Natural killer cell (primary cell): Measurements from ENCODE around the gene DERA. TPM values are rescaled to one million over a fixed set of nuclear protein-coding genes. Genes with fewer than 3 reads are reported as not detected.
A peak's percentile ranks its signal among the peaks of the same experiment; 100 is the strongest.
"Not testable (repeated sequence)": the region's sequence is repeated elsewhere in the genome, so short reads cannot be mapped to it uniquely, and the experiment has no call there.

ENCODE experiments used
- ATAC-seq, 3 donors: fragments of 150-1000 bp in 2 of 3; fragments of 200-7000 bp in 1 of 3; cut with Tn5 transposase; 1 replicate in 1 of 3; 2 replicates in 2 of 3; pipeline ENCODE4 v1.10.0; 2021; ENCODE audit warnings: mild to moderate bottlenecking in 2 of 3, moderate library complexity in 2 of 3
- DNase-seq, 2 donors: peaks; one replicate each; pipeline versions ENCODE4 v3.0.0 to v3.0.0-alpha.2; 2013 to 2021; ENCODE audit warnings: mixed read lengths in 1 of 2
- H3K27ac ChIP-seq: one replicate; pipeline ENCODE4 v1.5.1; 2013; ENCODE audit warnings: mild to moderate bottlenecking, low read length
- H3K27me3 ChIP-seq: one replicate; pipeline ENCODE4 v1.6.1; 2013; ENCODE audit warnings: low read length; ENCODE audit not compliant: control insufficient read depth, insufficient read depth
- H3K36me3 ChIP-seq: one replicate; pipeline ENCODE4 v1.6.1; 2013; ENCODE audit warnings: low read length; ENCODE audit not compliant: control insufficient read depth, insufficient read depth
- H3K4me1 ChIP-seq: one replicate; pipeline ENCODE4 v1.6.1; 2013; ENCODE audit warnings: low read length; ENCODE audit not compliant: control insufficient read depth, insufficient read depth
- H3K4me3 ChIP-seq: one replicate; pipeline ENCODE4 v1.5.1; 2013; ENCODE audit warnings: low read length
- H3K9me3 ChIP-seq: one replicate; pipeline ENCODE4 v1.6.1; 2013; ENCODE audit warnings: low read length; ENCODE audit not compliant: control insufficient read depth, insufficient read depth
- H3K27ac Mint-ChIP-seq, 2 donors: one replicate each; pipeline ENCODE4 v1.8.0; 2022; ENCODE audit warnings: mild to moderate bottlenecking in 2 of 2, mixed read lengths in 2 of 2, moderate library complexity in 1 of 2
- H3K27me3 Mint-ChIP-seq, 2 donors: one replicate each; pipeline ENCODE4 v1.8.0; 2022; ENCODE audit warnings: low read depth in 2 of 2, mixed read lengths in 2 of 2
- H3K36me3 Mint-ChIP-seq: one replicate; pipeline ENCODE4 v1.8.0; 2022; ENCODE audit warnings: mixed read lengths
- H3K4me1 Mint-ChIP-seq, 2 donors: one replicate each; pipeline ENCODE4 v1.8.0; 2022; ENCODE audit warnings: mixed read lengths in 2 of 2
- H3K4me3 Mint-ChIP-seq: one replicate; pipeline ENCODE4 v1.8.0; 2022; ENCODE audit warnings: mild to moderate bottlenecking, moderate library complexity, mixed read lengths
- H3K9me3 Mint-ChIP-seq, 2 donors: one replicate each; pipeline ENCODE4 v1.8.0; 2022; ENCODE audit warnings: mixed read lengths in 2 of 2
- WGBS: methylation state at CpG from one replicate; pipeline ENCODE4 v1.1.7; 2013; ENCODE audit warnings: missing lambda C conversion rate; ENCODE audit not compliant: insufficient coverage; 5-methylcytosine and 5-hydroxymethylcytosine counted together
- intact Hi-C: fragments of 100-400 bp; cut with micrococcal nuclease; formaldehyde crosslinking; loops from one replicate; pipeline ENCODE4 v1.14.2; 2022
- total RNA-seq, 4 donors: library from RNA; stranded (reverse); fragments of 120-200 nt in 1 of 4; gene quantifications; one replicate each; pipeline versions ENCODE4 v1.2.3 to v1.2.4, GENCODE V29; 2013 to 2022
- TF ChIP-seq, protein P1 (sequence below): fragments of 200-600 bp; IDR thresholded peaks from one replicate; pipeline ENCODE4 v1.8.0; 2022; ENCODE audit warnings: antibody characterized with exemption

Gene DERA
- total RNA-seq, 3 donors from 2014 or later (not counting 1 experiment from before 2014, with no cell fraction given) = 15.6 to 22.1 (median 20.4) TPM

DNA sequence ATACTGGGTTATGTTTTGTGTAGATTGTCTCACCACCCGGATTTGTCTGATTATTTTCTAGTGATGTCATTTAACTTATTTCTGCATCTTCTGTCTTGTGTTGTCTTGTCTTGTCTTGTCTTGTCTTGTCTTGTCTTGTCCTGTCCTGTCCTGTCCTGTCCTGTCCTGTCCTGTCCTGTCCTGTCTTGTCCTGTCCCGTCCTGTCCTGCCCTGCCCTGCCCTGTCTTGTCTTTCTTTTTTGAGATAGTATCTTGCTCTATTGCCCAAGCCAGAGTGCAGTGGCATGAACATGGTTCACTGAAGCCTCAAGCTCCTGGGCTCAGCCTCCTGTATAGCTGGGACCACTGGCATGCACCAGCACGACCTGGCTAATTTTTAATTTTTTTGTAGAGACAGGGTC, 25.6 kb downstream of the DERA start:
- no peak overlapping the region for H3K4me3 Mint-ChIP-seq
- intact Hi-C loops = no loop called here
- peaks cover 8% of the 10 kb centered on the region for H3K36me3 Mint-ChIP-seq
- H3K9me3 Mint-ChIP-seq = peaks cover 4% of the 10 kb centered on the region in 2 donors
- peaks cover 7% of the 10 kb centered on the region for H3K9me3 ChIP-seq
- H3K36me3 ChIP-seq = no peaks in the 10 kb centered on the region
- H3K27me3 ChIP-seq = no peaks in the 10 kb centered on the region
- 92% methylated on average over 2 of the region's 3 CpGs for WGBS
- DNase-seq (no peak), ATAC-seq (no peak)
- H3K4me1 ChIP-seq = no peaks in the 10 kb centered on the region
- no peak overlapping the region for H3K27ac ChIP-seq
- TF ChIP-seq, protein P1, sequence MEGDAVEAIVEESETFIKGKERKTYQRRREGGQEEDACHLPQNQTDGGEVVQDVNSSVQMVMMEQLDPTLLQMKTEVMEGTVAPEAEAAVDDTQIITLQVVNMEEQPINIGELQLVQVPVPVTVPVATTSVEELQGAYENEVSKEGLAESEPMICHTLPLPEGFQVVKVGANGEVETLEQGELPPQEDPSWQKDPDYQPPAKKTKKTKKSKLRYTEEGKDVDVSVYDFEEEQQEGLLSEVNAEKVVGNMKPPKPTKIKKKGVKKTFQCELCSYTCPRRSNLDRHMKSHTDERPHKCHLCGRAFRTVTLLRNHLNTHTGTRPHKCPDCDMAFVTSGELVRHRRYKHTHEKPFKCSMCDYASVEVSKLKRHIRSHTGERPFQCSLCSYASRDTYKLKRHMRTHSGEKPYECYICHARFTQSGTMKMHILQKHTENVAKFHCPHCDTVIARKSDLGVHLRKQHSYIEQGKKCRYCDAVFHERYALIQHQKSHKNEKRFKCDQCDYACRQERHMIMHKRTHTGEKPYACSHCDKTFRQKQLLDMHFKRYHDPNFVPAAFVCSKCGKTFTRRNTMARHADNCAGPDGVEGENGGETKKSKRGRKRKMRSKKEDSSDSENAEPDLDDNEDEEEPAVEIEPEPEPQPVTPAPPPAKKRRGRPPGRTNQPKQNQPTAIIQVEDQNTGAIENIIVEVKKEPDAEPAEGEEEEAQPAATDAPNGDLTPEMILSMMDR = no peak
- no peak overlapping the region for H3K4me3 ChIP-seq
- peaks cover 29 to 32% of the 10 kb centered on the region in 2 donors for H3K4me1 Mint-ChIP-seq
- no peak overlapping the region for H3K27ac Mint-ChIP-seq
- H3K27me3 Mint-ChIP-seq = no peaks in the 10 kb centered on the region

DNA sequence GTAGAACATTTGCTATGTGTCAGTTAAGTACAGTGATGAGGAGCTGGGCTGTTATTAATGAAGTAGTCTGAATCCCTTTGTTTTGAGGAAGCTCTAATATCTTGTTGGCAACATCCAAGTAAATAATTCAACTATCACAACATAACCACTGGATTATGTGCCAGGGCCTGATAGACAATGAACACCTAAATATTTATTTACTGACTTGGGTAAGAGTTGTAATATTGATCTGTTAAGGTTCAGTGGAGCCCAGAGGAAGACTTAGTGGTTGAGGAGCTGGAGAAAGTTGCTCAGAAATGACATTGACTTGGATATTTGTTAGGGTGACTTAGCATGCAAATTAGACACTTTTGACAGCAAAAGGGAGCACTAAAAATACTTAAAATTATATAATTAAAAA, 26.8 kb downstream of the DERA start:
- Mint-ChIP-seq H3K4me1 (peaks cover 39 to 40% of the 10 kb centered on the region in 2 donors), H3K27ac (peak overlapping the region in 1 of 2 donors; percentile 9), H3K27me3 (no peaks in the 10 kb centered on the region), H3K4me3 (no peak overlapping the region), H3K36me3 (peaks cover 8% of the 10 kb centered on the region), H3K9me3 (peaks cover 4% of the 10 kb centered on the region in 2 donors)
- intact Hi-C loops = no loop called here
- no peaks in the 10 kb centered on the region for H3K4me1 ChIP-seq
- peaks cover 7% of the 10 kb centered on the region for H3K9me3 ChIP-seq
- no peaks in the 10 kb centered on the region for H3K27me3 ChIP-seq
- H3K36me3 ChIP-seq = no peaks in the 10 kb centered on the region
- H3K4me3 ChIP-seq = no peak overlapping the region
- TF ChIP-seq, protein P1 = no peak
- no peak overlapping the region for H3K27ac ChIP-seq
- DNase-seq (no peak), ATAC-seq (no peak)

DNA sequence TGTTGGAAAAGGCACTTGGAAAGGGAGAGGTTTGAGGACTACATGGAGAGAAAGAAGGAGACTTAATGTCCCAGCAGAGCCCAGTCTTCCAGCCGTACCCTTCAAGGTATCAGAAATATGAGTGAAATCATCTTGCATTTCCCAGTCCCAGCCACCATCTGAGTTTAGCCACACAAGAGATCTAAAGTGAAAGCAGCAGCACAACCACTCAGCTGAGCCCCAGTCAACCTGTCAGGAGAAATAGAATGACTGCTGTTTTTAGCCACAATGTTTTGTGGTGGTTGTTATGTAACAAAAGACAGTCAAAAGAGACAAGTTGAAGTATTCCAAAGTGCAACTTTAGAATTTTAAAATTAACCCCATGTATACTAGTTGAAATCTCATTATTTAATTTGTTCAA, 28.0 kb downstream of the DERA start:
- H3K36me3 Mint-ChIP-seq = peaks cover 8% of the 10 kb centered on the region
- peak in 2 of 3 donors; percentile 54 to 60 for ATAC-seq
- H3K9me3 Mint-ChIP-seq = peaks cover 4% of the 10 kb centered on the region in 2 donors
- no peak for DNase-seq
- Histone ChIP-seq H3K36me3 (no peaks in the 10 kb centered on the region), H3K9me3 (peaks cover 7% of the 10 kb centered on the region), H3K4me3 (no peak overlapping the region), H3K4me1 (no peaks in the 10 kb centered on the region), H3K27ac (no peak overlapping the region), H3K27me3 (no peaks in the 10 kb centered on the region)
- H3K27me3 Mint-ChIP-seq = no peaks in the 10 kb centered on the region
- 100% methylated on average over 1 of the region's 1 CpG for WGBS
- H3K4me3 Mint-ChIP-seq = no peak overlapping the region
- intact Hi-C loops = no loop called here
- TF ChIP-seq, protein P1 = no peak
- H3K27ac Mint-ChIP-seq = peak overlapping the region; percentile 18 to 82
- H3K4me1 Mint-ChIP-seq = peaks cover 40% of the 10 kb centered on the region in 2 donors

DNA sequence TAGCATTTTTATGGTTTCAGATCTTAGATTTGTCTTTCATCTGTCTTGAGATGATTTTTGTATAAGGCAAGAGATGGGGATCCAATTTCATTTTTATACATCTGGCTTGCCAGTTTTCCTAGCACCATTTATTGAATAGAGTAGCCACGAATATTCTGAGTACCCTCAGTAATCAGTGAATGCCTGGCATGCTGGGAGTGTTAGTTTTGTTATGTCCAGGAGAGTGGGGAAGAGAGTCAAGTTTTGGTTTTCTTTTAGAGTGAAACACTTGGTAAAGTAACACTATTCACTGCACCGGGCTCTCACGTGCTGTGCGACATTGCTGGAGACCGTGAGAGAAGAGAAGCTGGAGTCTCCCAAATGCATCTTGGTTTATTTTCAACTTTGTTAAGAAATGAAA, 31.3 kb downstream of the DERA start:
- H3K4me3 Mint-ChIP-seq = no peak overlapping the region
- Histone ChIP-seq H3K27me3 (no peaks in the 10 kb centered on the region), H3K9me3 (peaks cover 5% of the 10 kb centered on the region), H3K4me3 (no peak overlapping the region), H3K36me3 (no peaks in the 10 kb centered on the region), H3K27ac (no peak overlapping the region), H3K4me1 (no peaks in the 10 kb centered on the region)
- 96% methylated on average over 5 of the region's 5 CpGs for WGBS
- H3K9me3 Mint-ChIP-seq = peaks cover 4% of the 10 kb centered on the region in 2 donors
- no peak overlapping the region for H3K27ac Mint-ChIP-seq
- TF ChIP-seq, protein P1 = no peak
- intact Hi-C loops = no loop called here
- ATAC-seq (no peak), DNase-seq (no peak)
- H3K27me3 Mint-ChIP-seq = no peaks in the 10 kb centered on the region
- H3K4me1 Mint-ChIP-seq = peaks cover 45 to 54% of the 10 kb centered on the region in 2 donors
- peaks cover 8% of the 10 kb centered on the region for H3K36me3 Mint-ChIP-seq

DNA sequence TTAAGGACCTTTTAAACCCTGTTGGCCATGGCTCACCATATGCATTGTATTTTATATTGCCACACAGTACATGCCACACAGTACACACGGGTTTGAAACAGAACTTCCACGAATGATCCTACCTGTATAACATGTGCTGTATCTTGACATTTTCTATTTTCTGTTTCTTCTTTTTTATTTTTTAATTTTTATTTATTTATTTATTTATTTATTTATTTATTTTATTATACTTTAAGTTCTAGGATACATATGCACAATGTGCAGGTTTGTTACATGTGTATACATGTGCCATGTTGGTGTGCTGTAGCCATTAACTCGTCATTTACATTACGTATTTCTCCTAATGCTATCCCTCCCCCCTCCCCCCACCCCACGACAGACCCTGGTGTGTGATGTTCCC, 32.4 kb downstream of the DERA start:
- H3K4me1 Mint-ChIP-seq = peaks cover 48 to 55% of the 10 kb centered on the region in 2 donors
- ATAC-seq, H3K36me3 ChIP-seq, H3K4me3 ChIP-seq, H3K27ac ChIP-seq, H3K27me3 ChIP-seq, H3K4me1 ChIP-seq, H3K9me3 Mint-ChIP-seq, H3K36me3 Mint-ChIP-seq, DNase-seq, H3K4me3 Mint-ChIP-seq, intact Hi-C loops, H3K9me3 ChIP-seq, H3K27ac Mint-ChIP-seq, H3K27me3 Mint-ChIP-seq: not testable (repeated sequence)
- WGBS = no CpG with 5 or more reads among the region's 5 CpGs
